GM13977 (cell line): ENCODE data around the gene RALGPS2.

Experiments
- DNase-seq: peaks from one replicate; pipeline ENCODE4 v3.0.0; 2012; ENCODE audit warnings: low spot score
- in situ Hi-C: fragments of 300-500 bp; cut with MboI; formaldehyde crosslinking; loops from one replicate; pipeline ENCODE4 v1.12.0; 2022; ENCODE audit warnings: low sequenced_read_pairs, low pct_unique_long_range_greater_than_20kb, mixed read lengths, inconsistent platforms; ENCODE audit not compliant: unreplicated experiment
- TF ChIP-seq, protein P1 (sequence below): IDR thresholded peaks from 2 replicates; pipeline ENCODE4 v1.5.1; 2012; ENCODE audit warnings: mild to moderate bottlenecking, control low read depth; ENCODE audit not compliant: insufficient read depth; ENCODE audit errors: extremely low read depth, missing control alignments

The RALGPS2 gene

DNA sequence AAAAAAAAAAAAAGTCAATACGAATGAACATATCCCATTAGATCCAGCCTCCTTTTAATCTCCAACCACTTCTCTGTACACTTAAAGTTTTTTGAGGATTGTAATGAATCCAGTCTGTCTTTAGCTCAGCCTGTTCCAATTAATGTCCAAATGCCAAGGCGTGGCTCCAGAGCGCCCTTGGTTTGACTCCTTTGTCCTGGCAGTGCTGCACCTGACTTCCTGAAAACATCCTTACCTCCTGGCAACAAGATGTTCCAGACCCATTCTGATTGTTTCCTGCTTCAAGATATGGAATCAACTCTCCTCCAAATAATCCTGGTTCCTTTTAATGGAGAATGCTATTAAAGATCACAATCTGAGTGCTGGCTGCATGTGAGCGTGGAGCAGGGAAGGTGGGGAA lies 226.6 kb downstream of the RALGPS2 start:
- TF ChIP-seq, protein P1, sequence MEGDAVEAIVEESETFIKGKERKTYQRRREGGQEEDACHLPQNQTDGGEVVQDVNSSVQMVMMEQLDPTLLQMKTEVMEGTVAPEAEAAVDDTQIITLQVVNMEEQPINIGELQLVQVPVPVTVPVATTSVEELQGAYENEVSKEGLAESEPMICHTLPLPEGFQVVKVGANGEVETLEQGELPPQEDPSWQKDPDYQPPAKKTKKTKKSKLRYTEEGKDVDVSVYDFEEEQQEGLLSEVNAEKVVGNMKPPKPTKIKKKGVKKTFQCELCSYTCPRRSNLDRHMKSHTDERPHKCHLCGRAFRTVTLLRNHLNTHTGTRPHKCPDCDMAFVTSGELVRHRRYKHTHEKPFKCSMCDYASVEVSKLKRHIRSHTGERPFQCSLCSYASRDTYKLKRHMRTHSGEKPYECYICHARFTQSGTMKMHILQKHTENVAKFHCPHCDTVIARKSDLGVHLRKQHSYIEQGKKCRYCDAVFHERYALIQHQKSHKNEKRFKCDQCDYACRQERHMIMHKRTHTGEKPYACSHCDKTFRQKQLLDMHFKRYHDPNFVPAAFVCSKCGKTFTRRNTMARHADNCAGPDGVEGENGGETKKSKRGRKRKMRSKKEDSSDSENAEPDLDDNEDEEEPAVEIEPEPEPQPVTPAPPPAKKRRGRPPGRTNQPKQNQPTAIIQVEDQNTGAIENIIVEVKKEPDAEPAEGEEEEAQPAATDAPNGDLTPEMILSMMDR: no peak
- in situ Hi-C loops: no loop called here
- no peak for DNase-seq

DNA sequence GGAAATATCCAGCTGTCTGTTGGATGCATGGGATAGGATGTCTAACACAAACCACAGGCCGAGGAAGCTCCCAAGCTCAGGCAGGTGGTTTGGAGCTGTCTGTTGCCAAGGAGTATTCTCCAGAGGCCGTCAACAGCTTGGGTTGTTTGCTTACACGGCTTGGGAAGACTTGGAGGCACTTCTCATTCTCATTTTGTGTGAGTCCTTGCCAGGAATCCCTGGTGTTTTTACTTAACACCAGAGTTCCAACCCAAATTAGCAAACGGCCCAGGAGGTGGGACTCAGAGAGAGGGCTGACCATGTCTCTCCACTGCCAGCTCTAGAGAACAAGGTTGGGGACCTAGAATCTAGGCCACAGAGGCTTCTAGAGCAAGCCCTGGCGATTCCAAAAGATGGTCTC lies 228.0 kb downstream of the RALGPS2 start:
- TF ChIP-seq, protein P1: no peak
- no peak for DNase-seq
- in situ Hi-C loops: no loop called here

DNA sequence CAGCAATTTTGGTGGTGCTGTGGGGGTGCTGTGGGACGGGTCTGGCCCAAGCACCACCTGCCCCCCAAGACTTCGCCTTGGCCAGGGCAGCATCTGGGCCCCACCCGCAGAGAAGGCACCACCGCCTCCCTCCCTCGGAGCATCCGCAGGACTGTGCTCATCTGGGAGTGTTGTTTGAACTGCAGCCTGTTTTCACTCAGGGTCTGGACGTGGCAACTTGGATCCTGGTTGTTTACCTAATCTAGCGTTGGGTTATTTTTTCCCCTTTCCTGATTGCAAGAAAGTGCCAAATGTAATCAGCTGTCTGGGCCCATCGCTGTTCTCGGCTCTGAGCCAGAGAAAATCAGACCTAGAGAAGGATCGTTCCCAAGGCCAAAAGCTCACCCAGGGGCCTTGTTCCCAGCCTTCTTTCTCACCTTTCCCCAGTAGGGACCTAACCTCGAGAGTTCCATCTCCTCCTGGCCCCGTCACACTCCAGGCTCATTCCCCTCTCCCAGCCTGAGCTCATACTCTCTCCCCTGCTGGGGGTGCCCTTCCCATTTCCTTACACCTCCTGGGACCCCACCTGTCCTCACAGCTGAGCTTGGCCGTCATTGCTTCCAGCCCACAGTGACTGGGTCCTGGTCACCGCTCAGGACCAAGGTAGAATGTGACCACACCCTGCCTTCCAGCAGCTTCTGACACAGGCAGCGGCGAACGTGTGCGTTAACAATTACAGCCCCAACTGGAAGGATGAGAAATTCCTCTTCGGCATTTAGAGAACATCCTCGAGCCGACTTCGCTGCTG lies 228.7 kb downstream of the RALGPS2 start:
- DNase-seq: no peak
- in situ Hi-C loops: no loop called here
- TF ChIP-seq, protein P1: no peak

- DNase-seq: no peak
- in situ Hi-C loops: no loop called here
- TF ChIP-seq, protein P1: no peak
Measured at GRCh38 chr1:178954325-178954690, 229.3 kb downstream of the RALGPS2 start.

DNA sequence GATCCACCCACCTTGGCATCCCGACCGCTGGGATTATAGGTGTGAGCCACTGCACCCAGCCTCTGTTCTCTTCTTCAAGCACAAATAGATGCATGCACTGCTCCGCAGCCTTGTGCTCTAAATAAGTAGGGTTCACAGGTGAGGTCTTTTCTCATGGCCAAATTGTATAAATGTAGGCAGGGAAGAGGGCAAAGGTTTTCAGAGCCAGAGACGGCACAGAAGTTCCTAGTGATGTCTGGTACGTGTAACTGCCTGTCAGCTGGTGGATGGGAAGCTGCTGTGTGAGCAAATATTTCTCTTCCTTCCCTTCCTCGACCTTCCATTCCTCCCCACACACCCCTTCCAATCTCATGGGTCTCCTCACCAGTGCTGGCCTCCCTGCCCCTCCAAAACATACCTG lies 229.9 kb downstream of the RALGPS2 start:
- TF ChIP-seq, protein P1: no peak
- no peak for DNase-seq
- in situ Hi-C loops: no loop called here

DNA sequence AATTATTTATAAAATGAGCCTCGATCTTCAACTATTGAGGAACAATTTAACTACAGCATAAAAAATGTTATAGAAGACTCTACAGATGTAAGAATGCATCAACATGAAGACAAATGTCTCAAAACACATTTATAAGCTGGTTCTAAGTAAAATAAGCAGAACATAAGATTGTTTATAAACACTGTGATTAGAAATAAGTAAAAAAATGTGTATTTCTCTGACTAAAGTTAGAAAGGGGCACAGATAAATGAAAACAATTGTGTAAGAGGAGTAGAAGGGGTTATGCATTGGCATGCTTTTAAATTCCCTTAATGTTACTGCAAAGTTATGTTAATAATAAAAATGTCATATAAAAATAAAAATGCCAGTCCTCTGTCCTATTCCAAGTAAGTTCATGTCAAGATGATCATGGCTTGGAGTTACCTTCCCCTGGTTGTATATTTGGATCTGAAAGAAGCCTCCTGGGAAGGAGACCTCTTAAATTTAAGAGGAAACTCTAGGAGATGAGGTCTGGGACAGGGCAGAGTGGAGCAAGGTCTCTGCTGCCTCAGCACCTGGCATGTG lies 230.4 kb downstream of the RALGPS2 start:
- DNase-seq: no peak
- in situ Hi-C loops: no loop called here
- TF ChIP-seq, protein P1: no peak
